Skeletal muscle tissue (tissue), 4 donors: ENCODE data around the gene ENPP6. TPM values are rescaled to one million over a fixed set of nuclear protein-coding genes. Genes with fewer than 3 reads are reported as not detected.

Experiments
- H3K27ac ChIP-seq: one replicate; pipeline ENCODE4 v1.7.0; 2013; ENCODE audit warnings: mild to moderate bottlenecking, low read depth, low read length, inconsistent platforms
- H3K27me3 ChIP-seq, 3 donors: one replicate each; pipeline ENCODE4 v1.7.0; 2013; ENCODE audit warnings: low read length in 3 of 3; ENCODE audit not compliant: control insufficient read depth in 3 of 3, insufficient read depth in 3 of 3
- H3K36me3 ChIP-seq, 3 donors: one replicate each; pipeline ENCODE4 v1.7.0; 2013; ENCODE audit warnings: low read length in 3 of 3; ENCODE audit not compliant: control insufficient read depth in 3 of 3, insufficient read depth in 3 of 3
- H3K4me1 ChIP-seq, 3 donors: one replicate each; pipeline ENCODE4 v1.7.0; 2013; ENCODE audit warnings: low read length in 3 of 3, mild to moderate bottlenecking in 3 of 3; ENCODE audit not compliant: control insufficient read depth in 3 of 3, insufficient read depth in 3 of 3
- H3K4me3 ChIP-seq, 3 donors: one replicate each; pipeline ENCODE4 v1.7.0; 2013; ENCODE audit warnings: low read length in 3 of 3
- H3K9ac ChIP-seq, 3 donors: one replicate each; pipeline ENCODE4 v1.7.0; 2013; ENCODE audit warnings: low read length in 3 of 3, mild to moderate bottlenecking in 3 of 3, moderate library complexity in 2 of 3, low read depth in 1 of 3
- H3K9me3 ChIP-seq, 3 donors: one replicate each; pipeline ENCODE4 v1.7.0; 2013; ENCODE audit warnings: low read length in 3 of 3; ENCODE audit not compliant: control insufficient read depth in 3 of 3
- total RNA-seq: library from RNA; depleted of rRNA; stranded (reverse); fragments of >200 nt; gene quantifications from one replicate; pipeline ENCODE4 v1.2.3, GENCODE V29; 2014
- donor health status: Osteomylitis.

The ENPP6 gene
- total RNA-seq, 1 donor from 2014 or later = 6.3 TPM

DNA sequence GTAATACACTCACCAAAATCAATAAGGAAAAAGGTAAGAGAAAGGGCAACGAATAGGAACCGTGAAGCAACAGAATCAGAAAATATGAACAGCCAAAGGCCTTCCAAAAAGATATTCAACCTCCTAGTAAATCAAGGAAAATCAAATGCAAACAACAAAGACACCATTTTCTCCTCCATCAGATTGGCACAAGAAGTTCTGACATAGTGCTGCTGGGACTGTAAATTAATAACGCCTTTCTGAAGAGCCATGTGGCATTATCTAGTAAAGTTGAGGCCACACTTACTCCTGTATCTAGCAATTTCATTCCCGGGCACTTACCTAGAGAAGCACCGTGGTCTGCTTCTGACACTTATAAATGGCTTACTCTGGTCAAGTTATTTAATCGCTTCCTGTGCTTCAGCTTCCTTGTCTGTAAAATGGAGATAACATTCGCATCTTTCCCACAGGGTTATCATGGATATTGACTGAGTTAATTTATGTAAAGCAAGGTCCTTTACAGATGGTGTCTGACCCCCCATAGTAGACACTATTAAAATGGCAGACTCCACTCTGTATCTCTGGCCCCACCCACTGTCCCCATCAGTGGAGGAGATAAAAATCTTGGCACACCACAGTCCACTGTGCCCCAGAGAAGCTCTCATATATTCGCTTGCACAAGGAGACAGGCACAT lies 20.5 kb upstream of the ENPP6 start:
- Histone ChIP-seq H3K27ac (no peak overlapping the region), H3K4me3 (no peak overlapping the region), H3K9me3 (no peaks in the 10 kb centered on the region), H3K36me3 (no peaks in the 10 kb centered on the region), H3K27me3 (peaks cover 0 to 4% (median 0%) of the 10 kb centered on the region in 3 donors), H3K9ac (no peak overlapping the region), H3K4me1 (no peaks in the 10 kb centered on the region)

- no peak overlapping the region for H3K4me3 ChIP-seq
- no peaks in the 10 kb centered on the region for H3K9me3 ChIP-seq
- peaks cover 0 to 4% (median 0%) of the 10 kb centered on the region in 3 donors for H3K27me3 ChIP-seq
- H3K4me1 ChIP-seq = no peaks in the 10 kb centered on the region
- H3K36me3 ChIP-seq = no peaks in the 10 kb centered on the region
- no peak overlapping the region for H3K9ac ChIP-seq
- H3K27ac ChIP-seq = no peak overlapping the region
These were observed 19.9 kb upstream of the ENPP6 start for GRCh38 chr4:184237612-184238011.

DNA sequence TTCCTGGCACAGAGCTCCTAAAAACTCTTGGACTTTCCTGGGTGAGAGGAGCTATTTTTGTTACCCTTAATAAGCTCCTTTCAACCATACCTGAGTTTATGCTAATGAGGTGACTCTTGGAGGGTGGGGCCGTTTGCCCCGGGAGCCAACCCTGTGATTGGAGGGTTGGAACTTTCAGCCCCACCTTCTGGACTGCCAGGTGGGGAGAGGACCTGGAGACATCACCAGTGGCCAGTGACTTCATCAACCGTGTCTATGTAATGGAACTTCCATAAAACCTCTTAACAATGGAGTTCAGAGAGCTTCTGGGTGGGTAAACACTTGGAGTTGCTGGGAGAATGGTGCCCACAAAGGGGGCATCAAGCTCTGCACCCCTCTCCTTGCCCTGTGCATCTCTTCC lies 17.9 kb upstream of the ENPP6 start:
- Histone ChIP-seq H3K4me3 (no peak overlapping the region), H3K27ac (no peak overlapping the region), H3K9me3 (no peaks in the 10 kb centered on the region), H3K27me3 (peaks cover 0 to 4% (median 0%) of the 10 kb centered on the region in 3 donors), H3K9ac (no peak overlapping the region), H3K36me3 (no peaks in the 10 kb centered on the region), H3K4me1 (no peaks in the 10 kb centered on the region)

- Histone ChIP-seq H3K4me3 (no peak overlapping the region), H3K9ac (no peak overlapping the region), H3K27me3 (peaks cover 0 to 7% (median 0%) of the 10 kb centered on the region in 3 donors), H3K27ac (no peak overlapping the region), H3K36me3 (no peaks in the 10 kb centered on the region), H3K4me1 (no peaks in the 10 kb centered on the region), H3K9me3 (no peaks in the 10 kb centered on the region)
These were observed 16.5 kb upstream of the ENPP6 start for GRCh38 chr4:184234155-184234554.

DNA sequence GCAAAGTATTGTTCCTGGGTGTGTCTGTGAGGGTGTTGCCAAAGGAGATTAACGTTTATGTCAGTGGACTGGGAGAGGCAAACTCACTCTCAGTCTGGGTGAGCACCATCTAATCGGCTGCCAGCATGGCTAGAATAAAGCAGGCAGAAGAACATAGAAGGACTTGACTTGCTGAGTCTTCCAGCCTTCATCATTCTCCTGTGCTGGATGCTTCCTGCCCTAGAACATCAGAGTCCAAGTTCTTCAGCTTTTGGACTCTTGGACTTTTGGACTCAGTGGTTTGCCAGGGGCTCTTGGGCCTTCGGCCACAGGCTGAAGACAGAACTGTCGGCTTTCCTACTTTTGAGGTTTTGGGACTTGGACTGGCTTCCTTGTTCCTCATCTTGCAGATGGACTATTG lies 15.3 kb upstream of the ENPP6 start:
- Histone ChIP-seq H3K4me1 (no peaks in the 10 kb centered on the region), H3K27me3 (peaks cover 0 to 7% (median 4%) of the 10 kb centered on the region in 3 donors), H3K36me3 (no peaks in the 10 kb centered on the region), H3K9ac (no peak overlapping the region), H3K9me3 (no peaks in the 10 kb centered on the region), H3K4me3 (no peak overlapping the region), H3K27ac (no peak overlapping the region)

DNA sequence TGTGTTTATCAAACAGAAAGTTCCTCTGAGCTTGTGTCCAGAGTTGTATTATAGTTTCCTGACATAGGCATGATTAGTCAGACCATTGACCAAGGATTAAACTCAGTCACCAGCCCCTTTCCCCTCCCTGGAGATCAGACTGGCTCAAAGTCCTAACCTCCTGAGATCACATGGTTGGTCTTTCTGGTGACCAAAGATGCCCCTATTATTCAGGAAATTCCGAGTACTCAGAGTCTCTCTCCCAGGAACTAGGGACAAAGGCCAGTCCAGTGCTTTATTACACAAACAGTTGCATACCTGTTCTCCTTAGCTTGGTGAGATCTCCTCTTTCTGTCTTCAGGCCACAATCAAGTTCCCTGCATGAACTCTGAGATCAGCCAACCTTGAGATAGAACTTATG lies 14.5 kb upstream of the ENPP6 start:
- Histone ChIP-seq H3K27ac (no peak overlapping the region), H3K4me1 (no peaks in the 10 kb centered on the region), H3K4me3 (no peak overlapping the region), H3K9ac (no peak overlapping the region), H3K27me3 (peaks cover 0 to 7% (median 4%) of the 10 kb centered on the region in 3 donors), H3K36me3 (no peaks in the 10 kb centered on the region), H3K9me3 (no peaks in the 10 kb centered on the region)

DNA sequence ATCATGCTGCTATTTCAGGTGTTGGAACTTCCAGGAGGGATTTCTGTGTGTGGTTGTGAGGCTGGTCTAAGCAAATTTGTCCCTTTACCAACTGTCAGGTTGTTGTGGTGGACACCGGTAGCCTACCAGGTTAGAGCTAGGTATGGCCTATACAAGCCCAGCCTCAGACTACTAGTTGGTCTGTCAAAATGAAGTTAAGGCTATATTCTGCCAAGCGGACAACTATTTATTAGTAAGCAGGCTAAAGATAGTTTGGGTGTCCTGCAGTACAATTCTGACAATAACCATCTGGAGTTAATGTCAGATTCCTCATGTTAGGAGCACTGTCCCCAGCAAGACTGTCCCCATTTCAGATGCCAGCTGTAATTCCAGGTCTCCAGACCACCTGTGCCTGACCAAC lies 13.9 kb upstream of the ENPP6 start:
- no peak overlapping the region for H3K27ac ChIP-seq
- H3K9ac ChIP-seq = no peak overlapping the region
- no peaks in the 10 kb centered on the region for H3K36me3 ChIP-seq
- no peaks in the 10 kb centered on the region for H3K9me3 ChIP-seq
- no peak overlapping the region for H3K4me3 ChIP-seq
- H3K4me1 ChIP-seq = no peaks in the 10 kb centered on the region
- H3K27me3 ChIP-seq = peaks cover 0 to 7% (median 4%) of the 10 kb centered on the region in 3 donors

DNA sequence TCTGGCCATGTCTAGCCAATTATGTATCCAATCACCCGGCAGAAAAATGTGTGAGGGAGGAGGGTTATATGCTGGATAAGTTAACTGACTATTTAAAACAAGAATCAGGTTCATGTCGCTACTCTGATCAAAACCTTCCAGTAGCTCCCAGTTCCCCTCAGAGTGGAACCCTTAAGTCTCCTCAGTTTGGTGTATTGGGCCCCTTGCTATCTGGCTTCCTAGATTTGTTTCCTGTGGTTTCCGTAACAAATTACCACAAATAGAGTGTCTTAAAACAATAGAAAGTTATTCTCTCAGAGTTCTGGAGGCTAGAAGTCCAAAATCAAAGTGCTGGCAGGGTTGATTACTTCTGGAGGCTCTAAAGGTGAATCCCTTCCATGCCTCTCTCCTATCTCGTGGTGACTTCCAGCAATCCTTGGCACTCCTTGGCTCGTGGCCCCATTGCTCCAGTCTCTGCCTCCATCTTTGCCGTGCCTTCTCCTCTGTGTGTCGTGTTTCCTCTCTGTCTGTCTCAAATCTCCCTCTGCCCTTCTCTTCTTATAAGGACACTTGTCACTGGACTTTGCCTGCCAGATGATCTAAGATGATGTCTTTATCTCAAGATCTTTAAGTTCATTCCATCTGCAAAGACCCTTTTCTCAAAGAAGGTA lies 10.5 kb upstream of the ENPP6 start:
- no peaks in the 10 kb centered on the region for H3K9me3 ChIP-seq
- H3K27ac ChIP-seq = no peak overlapping the region
- H3K4me3 ChIP-seq = no peak overlapping the region
- H3K9ac ChIP-seq = no peak overlapping the region
- H3K36me3 ChIP-seq = no peaks in the 10 kb centered on the region
- H3K27me3 ChIP-seq = peaks cover 0 to 4% (median 4%) of the 10 kb centered on the region in 3 donors
- H3K4me1 ChIP-seq = no peaks in the 10 kb centered on the region

DNA sequence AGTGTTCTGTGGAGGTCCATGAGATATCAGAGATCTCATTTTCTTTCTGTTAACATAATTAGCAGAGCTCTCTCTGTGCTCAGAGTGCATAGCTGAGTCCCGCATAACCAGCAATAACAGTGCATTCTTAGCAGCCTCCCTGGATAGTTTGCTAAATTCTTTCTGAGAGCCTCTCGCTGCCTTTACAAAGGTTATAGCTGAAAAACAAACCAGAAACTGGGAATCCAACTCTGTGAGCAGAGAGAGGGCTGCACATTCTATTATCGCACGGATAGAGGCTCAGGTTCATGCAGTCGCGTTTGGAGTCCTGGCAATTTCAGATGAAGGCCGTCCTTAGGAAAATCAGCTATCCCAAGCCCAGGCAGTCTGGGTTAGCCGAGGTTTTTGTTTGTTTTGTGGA lies 1.2 kb downstream of the ENPP6 start:
- no peak overlapping the region for H3K27ac ChIP-seq
- H3K4me1 ChIP-seq = no peaks in the 10 kb centered on the region
- H3K9ac ChIP-seq = no peak overlapping the region
- H3K9me3 ChIP-seq = no peaks in the 10 kb centered on the region
- H3K27me3 ChIP-seq = peaks cover 10 to 22% (median 12%) of the 10 kb centered on the region in 3 donors
- no peaks in the 10 kb centered on the region for H3K36me3 ChIP-seq
- H3K4me3 ChIP-seq = no peak overlapping the region

GRCh38 chr4:184215709-184216328 lies 1.9 kb downstream of the ENPP6 start:
- Histone ChIP-seq H3K4me1 (no peaks in the 10 kb centered on the region), H3K9ac (no peak overlapping the region), H3K27ac (no peak overlapping the region), H3K36me3 (no peaks in the 10 kb centered on the region), H3K9me3 (no peaks in the 10 kb centered on the region), H3K4me3 (no peak overlapping the region), H3K27me3 (peaks cover 10 to 22% (median 12%) of the 10 kb centered on the region in 3 donors)
